Activated T-helper 17 cell treated with anti-CD3 and anti-CD28 coated beads, Interleukin-2, amount 50 U/mL, for 72 hours (primary cell): ENCODE results near the gene DLGAP1. TPM values are rescaled to one million over a fixed set of nuclear protein-coding genes. Genes with fewer than 3 reads are reported as not detected.

Source experiments
- ATAC-seq: fragments of 150-1000 bp; cut with Tn5 transposase; replicated peaks from 2 replicates; pipeline ENCODE4 v1.10.0; 2021; ENCODE audit warnings: mild to moderate bottlenecking, moderate library complexity
- H3K27ac Mint-ChIP-seq: one replicate; pipeline ENCODE4 v1.8.0; 2022; ENCODE audit warnings: mixed read lengths
- H3K27me3 Mint-ChIP-seq: one replicate; pipeline ENCODE4 v1.8.0; 2022; ENCODE audit warnings: mixed read lengths
- H3K36me3 Mint-ChIP-seq: one replicate; pipeline ENCODE4 v1.8.0; 2022; ENCODE audit warnings: low read depth, mild to moderate bottlenecking, mixed read lengths
- H3K4me1 Mint-ChIP-seq: one replicate; pipeline ENCODE4 v1.8.0; 2022; ENCODE audit warnings: mixed read lengths
- H3K4me3 Mint-ChIP-seq: one replicate; pipeline ENCODE4 v1.8.0; 2022; ENCODE audit warnings: mild to moderate bottlenecking, mixed read lengths
- H3K9me3 Mint-ChIP-seq: one replicate; pipeline ENCODE4 v1.8.0; 2022; ENCODE audit warnings: mixed read lengths
- total RNA-seq, 2 donors: library from RNA; stranded (reverse); gene quantifications; one replicate each; pipeline ENCODE4 v1.2.3, GENCODE V29; 2022

Gene DLGAP1
- total RNA-seq, 2 donors from 2014 or later, result 1.1 to 1.2 TPM

DNA sequence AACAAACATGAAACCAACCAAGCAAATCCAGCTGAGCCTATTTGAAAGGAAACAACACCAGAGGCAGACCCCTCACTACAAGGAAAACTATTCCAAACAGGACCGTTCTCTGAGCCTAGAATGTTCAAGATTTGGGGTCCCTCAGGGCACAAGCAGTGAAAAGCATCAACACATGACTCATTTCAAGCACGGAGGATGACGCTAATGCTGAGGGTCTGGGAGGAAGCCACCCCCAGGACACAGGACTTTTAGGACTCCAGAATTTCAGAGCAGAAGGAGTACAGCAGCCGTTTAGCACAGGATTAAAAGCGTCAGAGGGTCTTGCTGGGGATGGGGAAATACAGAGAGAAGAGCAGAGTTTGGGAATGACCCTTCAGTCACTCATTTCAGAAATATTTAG is 168.9 kb downstream of the DLGAP1 start:
- Mint-ChIP-seq H3K27me3 (no peaks in the 10 kb centered on the region), H3K36me3 (no peaks in the 10 kb centered on the region), H3K27ac (no peak overlapping the region), H3K4me3 (no peak overlapping the region), H3K4me1 (no peaks in the 10 kb centered on the region), H3K9me3 (peaks cover 8% of the 10 kb centered on the region)
- ATAC-seq, result no peak

DNA sequence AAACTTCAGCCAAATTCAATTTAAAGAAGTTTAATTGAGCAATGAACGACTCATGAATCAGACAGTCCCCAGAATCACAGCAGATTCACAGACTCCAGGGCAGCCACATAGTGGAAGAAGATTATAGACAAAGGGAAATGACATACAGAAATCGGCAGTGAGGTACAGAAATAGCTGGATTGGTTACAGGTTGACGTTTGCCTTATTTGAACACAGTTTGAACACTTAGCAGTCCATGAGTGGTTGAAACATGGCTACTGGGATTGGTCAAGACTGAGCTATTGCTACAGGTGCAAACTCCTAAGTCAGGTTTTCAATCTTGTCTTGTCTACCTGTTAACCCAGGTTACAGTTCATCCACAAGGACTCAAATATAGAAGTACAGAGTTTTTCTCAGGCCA is 169.6 kb downstream of the DLGAP1 start:
- Mint-ChIP-seq H3K4me3 (no peak overlapping the region), H3K4me1 (no peaks in the 10 kb centered on the region), H3K27ac (no peak overlapping the region), H3K36me3 (no peaks in the 10 kb centered on the region), H3K9me3 (peaks cover 9% of the 10 kb centered on the region), H3K27me3 (no peaks in the 10 kb centered on the region)
- ATAC-seq, result no peak

DNA sequence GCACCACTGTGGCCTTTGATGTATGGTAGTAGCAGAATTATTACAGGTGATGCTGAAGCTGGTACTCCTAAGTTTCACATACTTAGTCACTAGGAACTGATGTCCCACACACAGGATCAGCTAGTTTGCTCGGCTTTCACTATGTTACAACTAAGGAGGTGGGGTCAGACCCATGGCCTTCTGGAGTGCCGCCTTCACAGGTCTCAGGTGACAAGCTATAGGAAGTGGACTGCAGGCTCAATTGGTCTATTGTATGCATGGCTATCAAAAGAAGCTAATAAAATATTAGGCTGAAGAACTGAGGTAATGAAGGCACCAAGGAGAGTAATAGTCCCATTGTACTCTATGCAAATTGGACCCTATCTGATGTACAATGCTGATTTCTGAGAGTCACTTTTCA is 170.6 kb downstream of the DLGAP1 start:
- Mint-ChIP-seq H3K4me3 (no peak overlapping the region), H3K27me3 (no peaks in the 10 kb centered on the region), H3K9me3 (peaks cover 11% of the 10 kb centered on the region), H3K4me1 (no peaks in the 10 kb centered on the region), H3K27ac (no peak overlapping the region), H3K36me3 (no peaks in the 10 kb centered on the region)
- no peak for ATAC-seq

DNA sequence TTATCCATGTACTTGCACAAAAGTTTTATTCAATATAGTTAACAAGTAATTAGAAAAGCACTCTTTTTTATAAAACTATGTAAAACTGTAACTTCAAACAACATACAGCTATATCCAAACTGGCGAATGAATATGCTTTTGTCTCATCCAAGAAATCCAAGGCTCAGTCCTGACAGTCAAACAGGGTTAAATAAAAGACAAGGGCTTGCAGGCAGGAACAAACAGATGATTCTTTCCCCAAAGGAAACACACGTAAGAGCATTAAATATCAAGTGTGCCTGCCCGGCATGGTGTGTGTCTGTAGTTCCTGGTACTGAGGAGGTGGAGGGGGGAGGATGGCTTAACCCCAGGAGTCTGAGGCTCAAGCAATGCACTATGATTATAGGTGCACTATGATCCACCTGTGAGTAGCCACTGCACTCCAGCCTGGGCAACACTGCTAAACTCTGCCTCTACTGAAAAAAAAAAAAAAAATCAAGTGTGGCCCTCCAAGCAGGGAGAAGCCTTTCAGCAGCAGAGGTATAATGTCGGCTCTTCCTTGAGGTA is 171.3 kb downstream of the DLGAP1 start:
- no peaks in the 10 kb centered on the region for H3K27me3 Mint-ChIP-seq
- H3K9me3 Mint-ChIP-seq, result peaks cover 11% of the 10 kb centered on the region
- ATAC-seq, result no peak
- no peaks in the 10 kb centered on the region for H3K4me1 Mint-ChIP-seq
- H3K36me3 Mint-ChIP-seq, result no peaks in the 10 kb centered on the region
- H3K4me3 Mint-ChIP-seq, result no peak overlapping the region
- no peak overlapping the region for H3K27ac Mint-ChIP-seq

DNA sequence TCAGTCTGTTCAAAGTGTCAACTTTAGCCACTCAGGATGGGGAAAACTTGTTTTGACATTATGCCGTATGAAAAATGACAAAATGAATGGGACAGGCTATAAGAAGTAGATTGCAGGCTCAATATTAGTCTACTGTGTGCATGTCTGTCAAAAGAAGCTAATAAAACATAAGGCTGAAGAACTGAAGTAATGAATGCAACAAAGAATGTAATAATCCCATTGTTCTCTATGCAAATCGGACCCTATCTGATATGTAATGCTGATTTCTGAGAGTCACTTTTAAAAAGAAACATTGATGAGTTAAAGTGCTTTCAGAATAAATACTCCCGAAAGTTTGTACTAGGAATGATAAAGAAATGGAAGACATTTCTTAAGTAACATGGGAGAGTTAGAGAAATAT is 172.2 kb downstream of the DLGAP1 start:
- Mint-ChIP-seq H3K4me1 (no peaks in the 10 kb centered on the region), H3K36me3 (no peaks in the 10 kb centered on the region), H3K27me3 (no peaks in the 10 kb centered on the region), H3K4me3 (no peak overlapping the region), H3K9me3 (peaks cover 11% of the 10 kb centered on the region), H3K27ac (no peak overlapping the region)
- ATAC-seq, result no peak

DNA sequence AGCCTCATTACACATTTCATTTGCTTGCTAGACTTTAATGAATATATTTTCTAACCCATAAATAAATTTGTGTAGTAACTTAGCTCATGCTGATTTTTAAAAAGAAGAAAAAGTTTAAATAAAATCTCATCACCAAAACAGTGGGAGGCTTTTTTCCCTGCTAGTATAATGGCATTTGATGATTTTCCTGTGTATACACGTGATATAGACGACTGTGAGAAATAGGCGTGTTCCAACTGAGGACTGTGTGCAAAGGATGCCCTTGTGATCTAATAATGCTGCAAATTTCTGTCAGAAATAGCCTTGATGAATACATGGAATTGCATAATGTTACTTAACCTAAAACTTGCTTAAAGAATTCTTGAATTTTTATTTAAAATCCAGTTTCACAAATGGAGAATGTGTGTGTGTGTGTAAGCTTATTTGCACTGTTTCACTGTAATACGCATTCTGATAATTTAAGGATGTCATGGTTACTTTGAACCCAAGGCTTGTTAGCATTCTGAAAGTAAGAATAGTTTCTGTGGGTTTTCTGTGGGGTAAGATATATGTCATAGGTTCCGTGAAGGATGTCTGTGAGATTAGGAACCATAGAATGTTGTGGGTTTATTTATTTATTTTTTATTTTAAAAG is 178.0 kb downstream of the DLGAP1 start:
- Mint-ChIP-seq H3K27ac (no peak overlapping the region), H3K4me3 (no peak overlapping the region), H3K9me3 (peaks cover 3% of the 10 kb centered on the region), H3K27me3 (peaks cover 3% of the 10 kb centered on the region), H3K36me3 (no peaks in the 10 kb centered on the region), H3K4me1 (no peaks in the 10 kb centered on the region)
- ATAC-seq, result no peak

DNA sequence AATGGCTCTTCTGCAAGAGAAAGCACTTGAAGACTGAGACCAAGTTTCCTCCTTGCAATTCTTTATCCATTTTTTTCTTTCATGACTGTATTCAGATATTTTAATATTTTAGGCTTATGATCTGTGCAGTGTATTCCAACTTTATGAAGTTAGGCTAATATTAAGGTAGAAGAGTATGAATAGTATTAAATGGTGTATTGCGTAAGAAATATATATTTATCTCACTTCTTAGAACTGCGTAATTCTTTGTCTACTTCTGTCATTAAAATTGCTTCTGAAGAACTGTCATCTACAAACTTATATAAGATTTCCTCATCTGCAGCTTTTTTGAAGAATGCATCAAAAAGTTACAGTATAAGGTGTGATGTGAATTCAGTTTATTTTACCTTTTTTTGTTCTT is 183.2 kb downstream of the DLGAP1 start:
- no peak overlapping the region for H3K27ac Mint-ChIP-seq
- peaks cover 3% of the 10 kb centered on the region for H3K27me3 Mint-ChIP-seq
- no peak overlapping the region for H3K4me3 Mint-ChIP-seq
- ATAC-seq, result no peak
- no peaks in the 10 kb centered on the region for H3K9me3 Mint-ChIP-seq
- no peaks in the 10 kb centered on the region for H3K36me3 Mint-ChIP-seq
- H3K4me1 Mint-ChIP-seq, result no peaks in the 10 kb centered on the region

DNA sequence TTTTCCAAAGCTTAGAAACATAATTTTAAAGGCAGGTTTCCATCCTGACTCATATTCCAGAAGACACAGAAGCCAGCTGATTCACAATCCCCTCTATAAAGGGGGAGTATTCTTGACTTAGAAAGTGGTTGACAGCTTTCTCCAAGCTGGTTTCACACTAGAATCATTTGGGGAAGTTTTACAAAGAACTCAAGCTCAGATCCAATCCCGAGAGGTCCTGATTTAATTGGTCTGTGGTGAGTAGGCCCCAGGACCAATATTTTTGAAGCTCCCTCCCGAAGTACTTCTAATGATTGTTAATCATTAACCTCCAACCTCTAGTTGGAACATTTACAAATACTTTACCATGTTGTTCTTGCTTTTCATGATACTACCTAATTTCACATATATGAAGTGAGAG is 184.1 kb downstream of the DLGAP1 start:
- Mint-ChIP-seq H3K9me3 (no peaks in the 10 kb centered on the region), H3K27ac (no peak overlapping the region), H3K4me3 (no peak overlapping the region), H3K4me1 (no peaks in the 10 kb centered on the region), H3K36me3 (no peaks in the 10 kb centered on the region), H3K27me3 (peaks cover 3% of the 10 kb centered on the region)
- ATAC-seq, result no peak

DNA sequence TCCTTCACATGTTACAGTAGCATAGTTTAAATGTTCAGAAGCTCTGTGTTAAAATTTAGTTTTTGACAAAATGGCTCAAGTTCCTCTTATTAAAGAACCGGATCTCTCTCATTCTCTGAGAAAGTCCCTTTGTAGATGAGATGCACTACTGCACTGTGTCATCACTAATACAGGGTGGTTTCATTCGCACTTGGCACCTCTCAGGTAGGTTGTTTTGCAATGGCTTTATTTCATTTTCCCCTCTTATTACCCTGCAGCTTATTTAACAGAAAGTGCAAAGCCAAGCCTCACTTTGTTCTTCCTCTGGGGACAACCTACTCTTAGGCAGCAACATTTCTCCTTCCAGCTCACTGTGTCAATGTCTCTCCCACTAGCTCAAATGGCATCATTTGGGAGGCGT is 185.1 kb downstream of the DLGAP1 start:
- no peak overlapping the region for H3K27ac Mint-ChIP-seq
- H3K36me3 Mint-ChIP-seq, result no peaks in the 10 kb centered on the region
- no peak for ATAC-seq
- no peaks in the 10 kb centered on the region for H3K9me3 Mint-ChIP-seq
- no peak overlapping the region for H3K4me3 Mint-ChIP-seq
- no peaks in the 10 kb centered on the region for H3K4me1 Mint-ChIP-seq
- no peaks in the 10 kb centered on the region for H3K27me3 Mint-ChIP-seq

DNA sequence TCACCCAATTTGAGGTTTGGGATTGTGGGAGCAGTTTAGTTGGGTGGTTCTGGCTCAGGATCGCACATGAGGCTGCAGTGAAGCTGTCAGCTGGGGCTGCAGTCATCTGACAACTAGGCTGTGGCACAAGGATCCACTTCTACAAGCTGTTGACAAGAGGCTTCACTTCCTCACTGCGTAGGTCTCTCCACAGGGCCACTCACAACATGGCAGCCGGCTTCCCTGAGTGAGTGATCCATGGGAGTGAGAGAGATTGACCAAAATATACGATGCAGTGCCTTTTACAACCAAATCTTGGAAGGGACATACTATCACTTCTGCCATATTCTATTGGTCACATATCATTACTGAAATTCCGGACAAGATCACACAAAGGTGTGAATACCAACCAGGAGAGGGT is 187.5 kb downstream of the DLGAP1 start:
- H3K9me3 Mint-ChIP-seq, result no peaks in the 10 kb centered on the region
- H3K36me3 Mint-ChIP-seq, result no peaks in the 10 kb centered on the region
- no peaks in the 10 kb centered on the region for H3K27me3 Mint-ChIP-seq
- H3K27ac Mint-ChIP-seq, result no peak overlapping the region
- ATAC-seq, result no peak
- no peak overlapping the region for H3K4me3 Mint-ChIP-seq
- no peaks in the 10 kb centered on the region for H3K4me1 Mint-ChIP-seq

DNA sequence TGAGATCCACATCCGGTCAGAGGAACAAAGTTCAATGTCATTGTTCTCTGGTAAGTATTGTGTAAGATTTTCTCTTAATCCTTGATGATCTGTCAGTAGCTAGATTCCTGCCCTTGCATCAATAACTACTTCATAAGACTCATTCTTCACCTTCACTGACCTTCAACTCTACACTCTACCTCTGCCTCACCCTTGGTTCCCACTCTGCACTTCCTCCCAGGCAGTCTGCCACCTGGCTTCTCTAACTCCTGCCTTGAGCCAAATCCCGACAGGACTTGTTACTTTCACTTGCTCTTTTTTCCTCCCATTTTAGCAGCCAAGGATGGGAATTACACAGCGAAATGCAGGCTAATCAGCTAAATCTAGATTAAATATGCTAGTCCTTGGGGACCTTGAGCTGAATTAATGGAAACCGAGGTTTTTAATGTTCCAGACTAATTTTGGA is 190.7 kb downstream of the DLGAP1 start:
- Mint-ChIP-seq H3K36me3 (no peaks in the 10 kb centered on the region), H3K4me1 (no peaks in the 10 kb centered on the region), H3K9me3 (no peaks in the 10 kb centered on the region), H3K27me3 (no peaks in the 10 kb centered on the region), H3K27ac (no peak overlapping the region), H3K4me3 (no peak overlapping the region)
- no peak for ATAC-seq

DNA sequence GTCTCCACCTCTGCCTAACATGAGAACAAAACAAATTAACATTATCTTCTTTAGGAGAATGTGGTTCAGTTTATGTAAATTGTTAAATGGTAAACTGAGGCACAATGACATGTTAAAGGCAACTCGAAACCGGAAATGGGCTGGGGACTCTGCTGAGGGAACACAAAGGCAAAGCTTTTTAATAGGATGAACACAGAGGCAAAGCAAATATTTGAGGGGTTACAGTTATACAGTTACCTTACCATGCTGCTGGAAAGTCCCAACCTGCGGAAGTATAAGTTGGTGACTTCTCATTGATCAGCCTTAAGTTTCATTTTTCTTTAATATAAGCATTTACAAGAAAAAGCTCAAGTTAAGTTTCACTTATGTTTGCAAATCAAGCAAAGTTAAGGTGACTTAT is 195.0 kb downstream of the DLGAP1 start:
- Mint-ChIP-seq H3K4me1 (no peaks in the 10 kb centered on the region), H3K27me3 (no peaks in the 10 kb centered on the region), H3K4me3 (no peak overlapping the region), H3K27ac (no peak overlapping the region), H3K9me3 (no peaks in the 10 kb centered on the region), H3K36me3 (no peaks in the 10 kb centered on the region)
- no peak for ATAC-seq

DNA sequence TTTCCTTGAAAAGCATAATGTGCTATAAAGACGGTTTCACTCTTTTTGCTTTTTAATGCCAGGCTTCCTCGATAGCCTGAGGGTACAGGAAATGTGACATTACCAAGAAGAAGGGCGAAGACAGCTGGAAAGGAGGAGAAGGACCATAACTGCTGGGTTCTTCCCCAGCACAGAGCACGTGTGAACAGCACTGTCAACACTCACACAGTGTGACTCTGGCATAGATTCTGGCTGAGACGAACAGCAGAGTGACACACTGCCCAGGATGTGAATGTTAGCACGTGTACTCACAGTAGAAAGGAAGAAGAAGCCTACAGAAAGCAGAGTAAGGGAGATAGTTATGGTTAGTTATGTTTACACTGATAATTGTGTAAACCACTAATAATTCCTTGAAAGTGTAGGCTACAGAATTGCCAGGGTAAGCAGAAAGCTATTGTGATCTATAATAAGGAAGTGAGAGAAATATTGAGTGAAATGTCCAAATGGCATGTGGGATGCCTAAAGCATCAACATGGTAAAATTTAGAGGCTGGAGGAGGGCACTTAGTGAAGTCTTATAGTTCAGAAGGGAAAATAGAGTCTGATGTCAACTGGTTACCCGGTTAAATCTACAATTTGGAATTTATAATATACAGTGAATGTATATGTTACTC is 198.2 kb downstream of the DLGAP1 start:
- Mint-ChIP-seq H3K36me3 (no peaks in the 10 kb centered on the region), H3K4me3 (no peak overlapping the region), H3K27ac (no peak overlapping the region)

DNA sequence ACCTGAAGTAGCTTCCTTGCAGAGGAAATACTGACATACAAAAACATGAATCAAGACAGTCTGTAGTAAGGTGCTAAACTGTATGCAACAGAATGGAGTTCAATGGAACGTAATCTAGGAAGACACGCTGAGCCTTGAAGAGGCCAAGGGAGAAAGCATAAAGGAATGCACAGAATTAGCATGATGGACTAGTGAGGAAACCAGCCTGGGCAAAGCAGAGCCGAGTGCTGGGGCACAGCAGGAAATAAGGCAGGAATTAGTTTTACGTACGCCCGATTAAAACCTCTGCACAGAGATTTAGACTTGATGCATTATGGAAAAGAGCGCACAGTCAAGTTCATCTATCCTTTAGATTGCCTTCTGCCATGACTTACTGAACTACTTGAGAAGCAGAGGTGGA is 200.3 kb downstream of the DLGAP1 start:
- no peak overlapping the region for H3K27ac Mint-ChIP-seq
- no peaks in the 10 kb centered on the region for H3K27me3 Mint-ChIP-seq
- H3K4me3 Mint-ChIP-seq, result no peak overlapping the region
- no peaks in the 10 kb centered on the region for H3K36me3 Mint-ChIP-seq
- no peak for ATAC-seq
- H3K9me3 Mint-ChIP-seq, result no peaks in the 10 kb centered on the region
- no peaks in the 10 kb centered on the region for H3K4me1 Mint-ChIP-seq

More for the DNA sequence above, 198.2 kb downstream of the DLGAP1 start:
- Mint-ChIP-seq H3K27me3 (no peaks in the 10 kb centered on the region), H3K9me3 (no peaks in the 10 kb centered on the region), H3K4me1 (no peaks in the 10 kb centered on the region)
- no peak for ATAC-seq

DNA sequence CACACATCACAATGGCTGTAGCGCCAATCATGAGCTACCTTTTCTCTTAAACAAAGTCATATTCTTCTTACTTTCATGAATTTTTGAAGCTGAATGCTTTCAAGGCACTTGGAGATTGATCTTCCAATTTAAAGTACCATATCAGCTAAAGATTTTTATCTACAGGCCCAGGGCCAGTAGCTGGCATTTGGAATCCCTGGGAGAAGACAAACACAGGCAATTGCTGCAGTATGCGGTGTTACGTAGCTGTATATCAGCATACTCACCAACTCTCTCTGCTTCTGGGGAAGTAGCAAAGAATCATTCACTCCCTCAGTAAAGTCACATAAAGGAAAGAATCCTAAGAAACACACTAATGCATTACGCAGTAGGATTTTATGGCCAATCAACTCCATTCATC is 202.3 kb downstream of the DLGAP1 start:
- Mint-ChIP-seq H3K9me3 (no peaks in the 10 kb centered on the region), H3K4me1 (no peaks in the 10 kb centered on the region), H3K27me3 (no peaks in the 10 kb centered on the region), H3K27ac (no peak overlapping the region), H3K36me3 (no peaks in the 10 kb centered on the region), H3K4me3 (no peak overlapping the region)
- no peak for ATAC-seq
